IMR-90 (cell line): Measurements from ENCODE around the gene GIT1.

Experiments used
- BHLHE40 ChIP-seq: fragments of 150-350 bp; IDR thresholded peaks from 2 replicates; pipeline ENCODE4 v1.6.1; 2016; ENCODE audit warnings: mild to moderate bottlenecking, low read depth, low read length
- CEBPB ChIP-seq: IDR thresholded peaks from 2 replicates; pipeline ENCODE4 v1.6.1; 2012; ENCODE audit warnings: low read depth, low read length, improper control_type of control experiment
- CHD1 ChIP-seq: IDR thresholded peaks from 2 replicates; pipeline ENCODE4 v1.6.1; 2012; ENCODE audit warnings: low read depth, low read length, improper control_type of control experiment
- MXI1 ChIP-seq: IDR thresholded peaks from 2 replicates; pipeline ENCODE4 v1.6.1; 2012; ENCODE audit warnings: low read depth, mild to moderate bottlenecking, low read length, moderate library complexity, borderline replicate concordance
- POLR2A ChIP-seq: IDR thresholded peaks from 2 replicates; pipeline ENCODE4 v1.6.1; 2012; ENCODE audit warnings: mild to moderate bottlenecking, low read depth, low read length
- RAD21 ChIP-seq: IDR thresholded peaks from 2 replicates; pipeline ENCODE4 v1.6.1; 2012; ENCODE audit warnings: low read length, improper control_type of control experiment
- RFX5 ChIP-seq: IDR thresholded peaks from 2 replicates; pipeline ENCODE4 v1.8.0; 2012; ENCODE audit warnings: low read depth, mild to moderate bottlenecking, low read length, moderate library complexity
- SMC3 ChIP-seq: fragments of 150-350 bp; IDR thresholded peaks from 2 replicates; pipeline ENCODE4 v1.6.1; 2016; ENCODE audit warnings: low read depth, mild to moderate bottlenecking, antibody characterized with exemption, low read length, moderate library complexity
- TF ChIP-seq, protein P1 (sequence below): conservative IDR thresholded peaks from 2 replicates; pipeline ENCODE4 v1.5.1; 2012; ENCODE audit warnings: mild to moderate bottlenecking, low read depth, low read length, improper control_type of control experiment
- TF ChIP-seq, protein P2 (sequence below): fragments of 150-350 bp; IDR thresholded peaks from 2 replicates; pipeline ENCODE4 v1.6.1; 2016; ENCODE audit warnings: low read depth, mild to moderate bottlenecking, low read length, moderate library complexity, borderline replicate concordance

DNA sequence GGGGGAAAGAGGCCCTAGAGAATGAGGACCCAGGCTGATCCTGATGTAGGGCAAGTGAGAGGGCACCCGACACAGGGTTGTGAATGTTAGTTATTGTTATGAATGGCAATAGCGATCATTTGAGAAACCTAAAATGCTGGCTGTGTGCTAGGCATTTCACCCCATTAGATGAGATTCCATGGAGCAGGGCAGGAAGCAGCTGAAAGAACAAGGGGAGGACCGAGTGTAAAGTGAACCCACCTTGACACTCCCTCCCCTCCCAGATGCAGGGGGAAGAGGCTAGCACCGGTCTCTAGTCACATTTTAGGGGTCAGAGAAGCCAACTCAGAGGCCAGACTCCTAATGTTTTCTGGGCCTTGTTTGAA, 33.8 kb upstream of the GIT1 start:
- no peak for TF ChIP-seq RAD21
- TF ChIP-seq BHLHE40: no peak
- TF ChIP-seq, protein P1, sequence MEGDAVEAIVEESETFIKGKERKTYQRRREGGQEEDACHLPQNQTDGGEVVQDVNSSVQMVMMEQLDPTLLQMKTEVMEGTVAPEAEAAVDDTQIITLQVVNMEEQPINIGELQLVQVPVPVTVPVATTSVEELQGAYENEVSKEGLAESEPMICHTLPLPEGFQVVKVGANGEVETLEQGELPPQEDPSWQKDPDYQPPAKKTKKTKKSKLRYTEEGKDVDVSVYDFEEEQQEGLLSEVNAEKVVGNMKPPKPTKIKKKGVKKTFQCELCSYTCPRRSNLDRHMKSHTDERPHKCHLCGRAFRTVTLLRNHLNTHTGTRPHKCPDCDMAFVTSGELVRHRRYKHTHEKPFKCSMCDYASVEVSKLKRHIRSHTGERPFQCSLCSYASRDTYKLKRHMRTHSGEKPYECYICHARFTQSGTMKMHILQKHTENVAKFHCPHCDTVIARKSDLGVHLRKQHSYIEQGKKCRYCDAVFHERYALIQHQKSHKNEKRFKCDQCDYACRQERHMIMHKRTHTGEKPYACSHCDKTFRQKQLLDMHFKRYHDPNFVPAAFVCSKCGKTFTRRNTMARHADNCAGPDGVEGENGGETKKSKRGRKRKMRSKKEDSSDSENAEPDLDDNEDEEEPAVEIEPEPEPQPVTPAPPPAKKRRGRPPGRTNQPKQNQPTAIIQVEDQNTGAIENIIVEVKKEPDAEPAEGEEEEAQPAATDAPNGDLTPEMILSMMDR: no peak
- TF ChIP-seq MXI1: no peak
- TF ChIP-seq POLR2A: no peak
- no peak for TF ChIP-seq SMC3
- TF ChIP-seq RFX5: no peak
- TF ChIP-seq CHD1: no peak
- TF ChIP-seq, protein P2, sequence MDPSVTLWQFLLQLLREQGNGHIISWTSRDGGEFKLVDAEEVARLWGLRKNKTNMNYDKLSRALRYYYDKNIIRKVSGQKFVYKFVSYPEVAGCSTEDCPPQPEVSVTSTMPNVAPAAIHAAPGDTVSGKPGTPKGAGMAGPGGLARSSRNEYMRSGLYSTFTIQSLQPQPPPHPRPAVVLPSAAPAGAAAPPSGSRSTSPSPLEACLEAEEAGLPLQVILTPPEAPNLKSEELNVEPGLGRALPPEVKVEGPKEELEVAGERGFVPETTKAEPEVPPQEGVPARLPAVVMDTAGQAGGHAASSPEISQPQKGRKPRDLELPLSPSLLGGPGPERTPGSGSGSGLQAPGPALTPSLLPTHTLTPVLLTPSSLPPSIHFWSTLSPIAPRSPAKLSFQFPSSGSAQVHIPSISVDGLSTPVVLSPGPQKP: no peak
- no peak for TF ChIP-seq CEBPB
